ENCODE data around the gene TEC.

The TEC gene

DNA sequence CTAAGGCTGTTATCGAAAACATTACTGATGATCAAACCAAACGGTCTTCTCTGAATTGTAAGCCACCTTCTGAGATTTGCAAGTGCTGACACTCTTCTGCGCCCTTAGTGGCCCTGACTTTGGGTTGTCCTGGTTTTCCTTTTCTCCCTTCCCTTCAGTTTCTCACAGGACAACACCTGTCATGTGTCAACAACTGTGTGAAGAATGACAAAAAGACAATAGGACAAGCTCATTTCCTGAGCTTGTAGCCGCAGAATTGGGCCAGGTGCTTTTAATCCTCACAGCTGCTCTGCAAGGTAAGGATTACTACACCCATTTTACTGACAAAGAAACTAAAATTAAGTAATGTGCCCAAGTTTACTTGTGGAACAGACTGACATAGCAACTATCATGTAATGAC lies 90.7 kb downstream of the TEC start:
- no peaks in the 10 kb centered on the region for H3K27me3 ChIP-seq (ENCODE audit: control insufficient read depth, insufficient read depth, low read length)
- no peak overlapping the region for H3K4me3 ChIP-seq (ENCODE audit: low read depth, low read length)
- no peak overlapping the region for H3K4me2 ChIP-seq (ENCODE audit: low read length)
- H2AFZ ChIP-seq = no peak overlapping the region
- H3K9me3 ChIP-seq (ENCODE audit: control insufficient read depth, low read length) = no peaks in the 10 kb centered on the region
- no peaks in the 10 kb centered on the region for H3K79me2 ChIP-seq
- no peaks in the 10 kb centered on the region for H3K4me1 ChIP-seq
- no peak overlapping the region for H3K9ac ChIP-seq
- no peaks in the 10 kb centered on the region for H3K36me3 ChIP-seq (ENCODE audit: control insufficient read depth, insufficient read depth, low read length)
- no peak overlapping the region for H3K27ac ChIP-seq
- TF ChIP-seq, protein P1, sequence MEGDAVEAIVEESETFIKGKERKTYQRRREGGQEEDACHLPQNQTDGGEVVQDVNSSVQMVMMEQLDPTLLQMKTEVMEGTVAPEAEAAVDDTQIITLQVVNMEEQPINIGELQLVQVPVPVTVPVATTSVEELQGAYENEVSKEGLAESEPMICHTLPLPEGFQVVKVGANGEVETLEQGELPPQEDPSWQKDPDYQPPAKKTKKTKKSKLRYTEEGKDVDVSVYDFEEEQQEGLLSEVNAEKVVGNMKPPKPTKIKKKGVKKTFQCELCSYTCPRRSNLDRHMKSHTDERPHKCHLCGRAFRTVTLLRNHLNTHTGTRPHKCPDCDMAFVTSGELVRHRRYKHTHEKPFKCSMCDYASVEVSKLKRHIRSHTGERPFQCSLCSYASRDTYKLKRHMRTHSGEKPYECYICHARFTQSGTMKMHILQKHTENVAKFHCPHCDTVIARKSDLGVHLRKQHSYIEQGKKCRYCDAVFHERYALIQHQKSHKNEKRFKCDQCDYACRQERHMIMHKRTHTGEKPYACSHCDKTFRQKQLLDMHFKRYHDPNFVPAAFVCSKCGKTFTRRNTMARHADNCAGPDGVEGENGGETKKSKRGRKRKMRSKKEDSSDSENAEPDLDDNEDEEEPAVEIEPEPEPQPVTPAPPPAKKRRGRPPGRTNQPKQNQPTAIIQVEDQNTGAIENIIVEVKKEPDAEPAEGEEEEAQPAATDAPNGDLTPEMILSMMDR (IDR thresholded peaks at IDR 0.05) = no peak

DNA sequence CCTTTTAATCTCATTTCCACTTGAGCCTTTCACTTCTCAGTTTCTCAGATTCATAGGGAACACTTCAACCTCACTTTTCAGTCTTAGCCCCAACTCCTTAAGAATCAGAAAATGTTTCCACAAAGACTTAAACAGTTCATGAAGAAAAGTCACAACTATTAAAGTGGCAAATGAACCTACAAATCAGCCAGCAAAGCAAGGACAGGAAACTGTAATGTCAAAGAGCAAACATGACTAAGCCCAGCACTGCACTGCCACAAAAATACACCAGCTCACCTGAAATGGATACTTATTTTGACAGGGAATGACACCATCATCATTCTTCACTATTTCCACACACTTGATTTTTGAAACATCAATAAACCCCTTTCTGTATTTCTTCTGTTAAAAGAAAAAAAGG lies 93.8 kb downstream of the TEC start:
- Histone ChIP-seq H3K4me2 (ENCODE audit: low read length) (no peak overlapping the region), H3K4me3 (ENCODE audit: low read depth, low read length) (no peak overlapping the region), H3K27ac (no peak overlapping the region), H2AFZ (no peak overlapping the region), H3K4me1 (no peaks in the 10 kb centered on the region), H3K27me3 (ENCODE audit: control insufficient read depth, insufficient read depth, low read length) (no peaks in the 10 kb centered on the region), H3K36me3 (ENCODE audit: control insufficient read depth, insufficient read depth, low read length) (no peaks in the 10 kb centered on the region), H3K9me3 (ENCODE audit: control insufficient read depth, low read length) (no peaks in the 10 kb centered on the region), H3K9ac (no peak overlapping the region), H3K79me2 (no peaks in the 10 kb centered on the region)
- TF ChIP-seq, protein P1 (IDR thresholded peaks at IDR 0.05) = no peak

DNA sequence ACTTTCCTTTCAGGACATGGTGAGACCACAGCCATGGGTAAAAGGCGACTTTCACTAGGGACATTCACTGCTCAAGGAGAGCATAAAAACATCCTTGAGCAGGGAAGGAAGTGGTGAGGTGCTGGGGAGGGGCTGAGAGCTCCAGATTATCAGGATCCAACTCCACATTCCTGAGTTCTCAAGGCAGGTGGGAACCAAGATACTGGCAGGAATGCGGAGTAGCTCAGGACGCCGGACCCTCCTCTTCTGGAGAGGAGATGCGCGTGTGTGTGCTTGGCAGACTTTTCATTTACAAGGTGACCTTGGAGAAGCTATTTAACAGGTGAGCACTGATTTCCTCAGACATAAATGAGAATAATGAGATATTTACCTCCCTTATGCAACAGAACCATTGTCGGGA lies 94.3 kb downstream of the TEC start:
- Histone ChIP-seq H2AFZ (no peak overlapping the region), H3K27me3 (ENCODE audit: control insufficient read depth, insufficient read depth, low read length) (no peaks in the 10 kb centered on the region), H3K9me3 (ENCODE audit: control insufficient read depth, low read length) (no peaks in the 10 kb centered on the region), H3K4me3 (ENCODE audit: low read depth, low read length) (no peak overlapping the region), H3K9ac (no peak overlapping the region), H3K79me2 (no peaks in the 10 kb centered on the region), H3K4me1 (no peaks in the 10 kb centered on the region), H3K4me2 (ENCODE audit: low read length) (no peak overlapping the region), H3K27ac (no peak overlapping the region), H3K36me3 (ENCODE audit: control insufficient read depth, insufficient read depth, low read length) (no peaks in the 10 kb centered on the region)
- TF ChIP-seq, protein P1 (IDR thresholded peaks at IDR 0.05) = no peak

DNA sequence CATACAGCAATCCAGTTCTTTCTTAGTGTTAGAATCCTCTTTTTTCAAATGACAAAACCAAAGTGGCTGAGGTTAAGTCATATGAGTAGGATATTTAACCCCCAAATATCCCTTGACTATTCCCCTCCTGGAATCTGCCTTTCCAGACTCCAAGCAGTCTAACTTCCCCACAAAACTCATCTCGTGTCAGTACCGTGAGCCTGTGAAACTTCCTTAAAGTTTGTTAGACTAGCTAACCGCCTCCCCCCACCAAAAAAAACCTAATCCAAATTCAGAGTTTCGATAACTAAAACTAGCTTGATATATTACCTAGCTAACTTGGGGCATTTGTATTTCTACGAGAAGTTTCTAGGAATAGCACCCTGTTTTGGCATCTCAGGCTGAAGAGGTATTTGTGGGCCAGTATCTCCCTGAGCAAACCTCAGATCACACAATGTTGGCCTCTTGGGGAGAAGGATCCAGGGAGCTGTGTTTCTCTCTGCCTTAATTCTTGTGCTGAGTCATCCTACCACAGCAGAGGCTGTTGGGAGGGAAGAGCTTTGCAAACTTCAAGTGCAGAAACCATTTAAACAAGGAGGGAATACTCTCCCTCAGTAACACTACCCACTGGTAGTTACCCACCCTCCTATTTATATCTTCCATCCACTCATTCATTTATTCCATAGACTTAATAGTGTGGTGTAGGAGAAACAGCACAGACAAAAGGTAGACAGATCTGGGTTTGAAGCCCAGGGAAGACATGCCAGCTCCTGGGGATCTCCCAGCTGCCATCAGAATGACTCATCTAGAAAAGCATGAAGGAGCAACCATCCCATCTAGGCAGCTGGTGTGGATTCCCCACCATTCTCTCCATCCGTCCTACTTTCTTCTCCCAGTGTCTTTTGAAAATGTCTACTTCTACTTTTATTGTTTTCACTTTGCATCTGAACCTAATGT lies 96.3 kb downstream of the TEC start:
- Histone ChIP-seq H3K4me3 (ENCODE audit: low read depth, low read length) (no peak overlapping the region), H3K9ac (no peak overlapping the region), H3K79me2 (no peaks in the 10 kb centered on the region), H3K4me2 (ENCODE audit: low read length) (no peak overlapping the region), H2AFZ (no peak overlapping the region), H3K4me1 (no peaks in the 10 kb centered on the region), H3K9me3 (ENCODE audit: control insufficient read depth, low read length) (no peaks in the 10 kb centered on the region), H3K27me3 (ENCODE audit: control insufficient read depth, insufficient read depth, low read length) (no peaks in the 10 kb centered on the region), H3K36me3 (ENCODE audit: control insufficient read depth, insufficient read depth, low read length) (no peaks in the 10 kb centered on the region), H3K27ac (no peak overlapping the region)
- TF ChIP-seq, protein P1 (IDR thresholded peaks at IDR 0.05) = no peak

DNA sequence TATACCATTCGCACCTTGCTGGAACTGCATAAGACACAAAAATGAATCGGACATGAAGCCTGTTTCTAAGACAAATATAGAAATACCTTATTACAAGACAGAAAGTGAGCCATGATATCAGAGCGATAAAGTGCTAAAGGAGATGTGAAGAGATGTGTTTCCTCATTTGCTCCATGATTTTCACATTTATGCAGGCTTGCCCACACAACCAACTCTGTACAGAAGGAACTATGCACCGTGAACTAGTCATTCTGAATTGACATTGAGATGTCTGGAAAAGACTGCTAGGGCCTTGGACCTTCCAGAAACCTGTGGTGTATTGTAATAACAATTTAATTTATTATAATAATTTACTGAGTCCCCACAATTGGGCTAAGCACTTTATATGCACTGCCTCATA lies 97.0 kb downstream of the TEC start:
- no peak overlapping the region for H2AFZ ChIP-seq
- H3K36me3 ChIP-seq (ENCODE audit: control insufficient read depth, insufficient read depth, low read length) = no peaks in the 10 kb centered on the region
- no peak overlapping the region for H3K4me2 ChIP-seq (ENCODE audit: low read length)
- TF ChIP-seq, protein P1 (IDR thresholded peaks at IDR 0.05) = no peak
- H3K79me2 ChIP-seq = no peaks in the 10 kb centered on the region
- no peak overlapping the region for H3K27ac ChIP-seq
- no peaks in the 10 kb centered on the region for H3K27me3 ChIP-seq (ENCODE audit: control insufficient read depth, insufficient read depth, low read length)
- no peaks in the 10 kb centered on the region for H3K9me3 ChIP-seq (ENCODE audit: control insufficient read depth, low read length)
- H3K4me3 ChIP-seq (ENCODE audit: low read depth, low read length) = no peak overlapping the region
- no peaks in the 10 kb centered on the region for H3K4me1 ChIP-seq
- H3K9ac ChIP-seq = no peak overlapping the region
